ENCODE results near the gene TDRD3.
"Not testable (repeated sequence)": the region's sequence is repeated elsewhere in the genome, so short reads cannot be mapped to it uniquely, and the experiment has no call there.

Gene TDRD3

GRCh38 chr13:60396783-60397703, at the start of gene TDRD3:
TSS of gene TDRD3 (plus strand) at chr13:60397220. CDS start at chr13:60397365, 145 bp downstream.
- DNase-seq = peak; percentile 70 to 75

DNA sequence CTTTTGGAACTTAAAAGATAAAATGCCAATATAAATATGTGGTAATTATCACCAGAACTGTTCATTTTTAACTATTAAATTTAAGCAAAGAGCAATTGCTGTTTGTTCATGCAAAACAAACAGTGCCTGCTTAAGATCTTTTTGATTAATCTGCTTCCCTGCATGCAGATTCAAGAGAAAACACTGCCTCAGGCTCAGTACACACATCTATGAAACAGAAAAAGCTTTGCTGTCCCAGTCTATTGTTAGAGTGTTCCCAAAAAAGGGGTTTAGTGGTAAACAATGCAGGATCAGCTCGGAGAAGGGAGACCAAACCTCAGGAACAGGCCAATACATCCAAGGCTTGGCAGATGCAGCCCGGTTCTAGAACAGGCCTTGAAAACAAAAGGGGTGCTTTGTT, 49.3 kb upstream of the TDRD3 start:
- DNase-seq = no peak

DNA sequence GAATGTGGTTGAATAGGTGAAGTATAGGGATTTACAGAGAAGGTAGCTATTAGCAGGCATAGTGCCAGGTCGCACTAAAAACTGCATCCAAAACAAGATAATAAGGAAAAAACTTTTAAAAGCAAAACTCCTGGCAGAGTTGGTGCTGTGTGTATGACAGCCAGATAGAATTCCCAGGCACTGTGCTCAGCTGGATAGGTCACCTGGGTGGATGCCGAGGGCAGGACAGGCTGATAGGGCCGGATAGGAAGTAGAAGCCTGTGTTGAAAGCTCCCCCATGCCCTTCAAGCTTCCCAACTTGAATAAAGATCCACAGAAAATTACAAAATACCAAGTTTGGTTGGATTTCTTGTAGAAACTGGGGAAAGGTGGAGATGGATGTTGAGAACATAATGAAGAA, 48.9 kb upstream of the TDRD3 start:
- DNase-seq = no peak

DNA sequence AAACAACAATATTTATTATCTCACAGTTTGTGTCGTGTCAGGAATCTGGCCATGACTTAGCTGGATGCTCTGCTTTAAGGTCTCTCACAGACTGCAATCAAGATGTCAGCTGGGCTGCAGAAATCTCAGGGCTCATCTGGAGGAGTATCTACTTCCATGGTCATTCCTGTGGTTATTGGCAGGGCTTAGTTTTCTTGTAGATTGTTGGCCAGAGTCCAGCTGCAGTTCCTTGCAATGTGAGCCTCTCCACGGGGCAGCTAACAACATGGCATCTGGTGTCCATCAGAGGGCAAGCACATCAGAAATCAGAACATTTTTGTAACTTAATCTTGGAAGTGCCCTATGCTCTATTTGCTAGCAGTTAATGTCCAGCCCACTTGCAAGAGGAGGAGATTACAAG, 45.7 kb upstream of the TDRD3 start:
- DNase-seq = peak in 1 of 2 experiments; percentile 7

GRCh38 chr13:60351855-60352615, 45.0 kb upstream of the TDRD3 start:
- no peak for DNase-seq

DNA sequence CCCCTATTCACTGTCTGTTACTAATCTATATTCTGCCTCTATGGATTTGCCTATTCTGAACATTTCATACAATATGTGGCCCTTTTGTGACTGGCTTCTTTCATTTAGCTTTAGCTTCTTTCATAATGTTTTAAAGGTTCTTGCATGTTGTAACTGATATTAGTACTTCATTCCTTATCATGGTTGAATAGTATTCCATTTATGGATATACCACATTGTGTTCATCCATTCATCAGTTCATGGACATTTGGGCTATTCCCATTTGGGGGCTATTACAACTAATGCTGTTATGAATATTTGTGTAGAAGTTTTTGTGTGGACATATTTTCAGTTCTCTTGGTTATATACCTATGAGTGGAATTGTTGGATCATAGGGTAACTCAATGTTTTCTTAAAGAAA, 44.4 kb upstream of the TDRD3 start:
- DNase-seq = no peak

DNA sequence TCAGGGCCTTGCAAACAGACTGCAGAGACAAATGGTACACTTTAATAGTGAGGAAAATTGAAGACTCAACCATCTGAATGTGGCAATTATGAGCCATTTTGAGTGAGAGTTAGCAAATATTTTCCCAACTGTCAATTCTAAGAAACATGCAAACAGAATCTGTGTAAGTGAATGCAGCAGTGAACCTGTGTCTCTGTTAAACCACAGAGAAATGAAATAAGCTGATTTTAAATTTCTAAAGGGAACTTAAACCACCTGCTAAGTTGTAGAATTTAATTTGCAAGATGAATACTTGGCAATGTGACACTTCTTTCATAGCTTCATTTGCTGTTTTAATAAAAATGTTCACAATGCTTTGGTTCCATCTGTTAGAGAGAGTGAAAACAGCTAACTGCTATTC, 42.0 kb upstream of the TDRD3 start:
- DNase-seq = no peak

DNA sequence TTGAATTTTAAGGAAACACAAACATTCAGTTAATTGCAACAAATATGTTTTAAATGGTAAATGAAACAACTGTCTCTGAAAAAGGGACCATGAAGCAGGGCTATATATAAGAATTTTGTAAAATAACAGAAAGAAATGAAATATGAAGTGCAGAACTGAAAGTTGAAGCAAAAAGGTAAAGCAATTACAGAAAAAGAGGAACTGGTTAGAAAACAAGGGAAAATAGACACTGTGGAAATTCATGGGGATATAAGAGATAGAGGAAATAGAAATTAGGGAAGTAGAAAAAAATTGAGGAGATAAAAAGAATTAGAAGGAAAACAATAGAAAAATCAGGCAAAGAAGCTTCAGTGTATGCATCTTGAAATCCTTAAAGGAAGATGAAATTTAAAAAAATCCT, 40.0 kb upstream of the TDRD3 start:
- DNase-seq = no peak

GRCh38 chr13:60358453-60358852, 38.6 kb upstream of the TDRD3 start:
- no peak for DNase-seq

- DNase-seq = no peak
Measured at GRCh38 chr13:60363288-60363687, 33.7 kb upstream of the TDRD3 start.

DNA sequence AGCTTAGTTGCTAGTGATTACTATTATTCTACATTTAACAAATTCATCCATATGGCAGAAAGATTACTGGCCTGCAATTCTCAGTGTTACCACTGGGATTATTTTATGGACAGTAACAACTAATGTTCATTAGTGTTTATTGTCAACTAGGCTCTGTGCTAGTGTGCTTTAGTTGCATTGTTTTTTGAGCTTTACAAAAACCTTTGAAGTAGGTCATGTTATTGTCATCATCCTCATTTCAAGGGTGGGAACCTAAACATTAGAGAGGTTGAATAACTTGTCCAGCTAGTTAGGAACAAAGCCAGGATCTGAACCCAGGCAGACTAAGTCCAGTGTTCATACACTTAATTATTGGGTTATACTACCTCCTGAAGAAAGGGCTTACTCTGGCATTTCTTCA, 27.8 kb upstream of the TDRD3 start:
- DNase-seq = peak in 1 of 2 experiments; percentile 4

- no peak for DNase-seq
Measured at GRCh38 chr13:60370343-60370742, 26.7 kb upstream of the TDRD3 start.

DNA sequence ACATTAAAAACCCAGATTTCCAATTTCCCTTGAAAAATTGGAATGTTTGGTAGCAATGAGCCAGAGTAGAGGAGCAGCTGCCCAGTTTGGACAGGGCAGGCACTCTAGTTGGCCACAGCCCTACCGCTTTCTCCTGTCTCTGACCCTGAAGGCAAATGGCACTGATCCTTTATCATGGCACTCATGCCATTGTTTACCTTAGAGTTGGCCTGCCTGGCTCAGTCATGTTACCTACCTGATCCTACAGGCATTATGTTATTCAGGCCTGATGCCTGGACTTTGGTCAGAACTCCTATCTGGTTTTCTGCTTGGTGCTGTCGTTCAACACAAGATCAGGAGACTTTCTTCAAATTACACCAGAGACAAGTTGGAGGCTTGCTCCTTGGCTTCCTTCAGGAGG, 24.9 kb upstream of the TDRD3 start:
- no peak for DNase-seq

- not testable (repeated sequence) for DNase-seq
Measured at GRCh38 chr13:60379282-60379681, 17.7 kb upstream of the TDRD3 start.

DNA sequence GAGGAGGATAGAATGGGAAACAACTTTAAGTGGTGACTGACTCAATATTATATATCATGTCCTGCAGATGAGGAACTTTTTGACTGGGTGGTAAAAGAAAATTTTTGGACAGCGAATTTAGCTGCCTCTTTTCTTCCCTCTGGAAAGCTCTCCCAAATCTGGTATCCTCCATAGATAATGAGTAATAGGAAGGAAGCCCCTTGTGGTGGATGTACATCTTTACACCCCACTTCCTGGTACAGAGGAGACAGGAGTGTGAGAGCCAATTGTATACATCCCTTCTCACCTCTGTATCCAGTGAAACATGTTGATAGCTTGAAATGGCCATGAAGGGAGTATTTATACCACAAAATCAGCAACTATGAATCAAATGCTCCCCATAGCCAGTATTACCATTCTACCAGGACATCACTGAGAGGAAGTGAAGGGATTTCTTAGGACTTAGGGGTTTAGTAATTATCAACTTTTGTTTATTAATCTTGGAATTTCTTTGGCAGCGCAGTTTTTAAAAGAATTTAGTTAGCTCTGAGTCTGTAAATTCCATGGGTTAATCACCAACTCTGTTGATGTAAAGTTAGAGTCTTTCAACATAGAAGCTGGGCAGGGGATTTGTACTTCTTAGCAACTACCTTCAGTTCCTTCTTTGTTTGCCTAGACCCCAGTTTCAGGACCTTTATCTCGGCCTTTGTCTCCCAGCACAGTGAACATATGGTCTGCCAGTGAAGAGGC, 17.0 kb upstream of the TDRD3 start:
- peak in 1 of 2 experiments; percentile 7 for DNase-seq

DNA sequence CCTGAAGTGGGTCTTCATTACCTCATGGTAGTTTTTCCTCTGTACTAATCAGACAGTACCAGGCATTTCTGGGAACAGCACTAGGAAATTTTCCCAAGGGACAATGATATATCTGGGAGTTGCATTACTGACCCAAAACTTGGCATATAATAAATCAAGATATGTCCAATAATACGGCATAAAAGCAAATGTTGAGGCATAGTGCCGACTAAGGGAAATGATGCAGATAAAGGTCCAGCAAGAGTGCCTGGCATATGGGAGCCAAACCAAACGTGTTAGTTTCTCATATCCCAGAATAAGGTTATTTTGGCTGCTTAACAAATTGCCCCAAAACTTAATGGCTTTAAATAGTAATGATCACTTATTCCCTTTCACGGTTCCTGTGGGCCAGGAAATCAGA, 12.1 kb upstream of the TDRD3 start:
- no peak for DNase-seq

- DNase-seq = no peak
Measured at GRCh38 chr13:60386250-60386649, 10.8 kb upstream of the TDRD3 start.

- no peak for DNase-seq
Measured at GRCh38 chr13:60392131-60392530, 4.9 kb upstream of the TDRD3 start.

GRCh38 chr13:60395971-60396782, 843 bp upstream of the TDRD3 start:
- peak; percentile 80 to 92 for DNase-seq

GRCh38 chr13:60397704-60398378, 821 bp downstream of the TDRD3 start:
- DNase-seq = peak; percentile 8 to 46

GRCh38 chr13:60398379-60398891, 1.4 kb downstream of the TDRD3 start:
- DNase-seq = no peak
